OCI-LY1 (cell line): ENCODE measurements around the gene SLC35F4.

Experiments
- H2AFZ ChIP-seq: fragments of 200-600 bp; sonication (generic), shearing (Covaris generic); 2 replicates; pipeline ENCODE4 v1.6.0; 2014; ENCODE audit warnings: antibody characterized with exemption, mild to moderate bottlenecking, low read length
- H3F3A ChIP-seq: fragments of 200-600 bp; sonication (generic), shearing (Covaris generic); 2 replicates; pipeline ENCODE4 v1.6.0; 2014; ENCODE audit warnings: mild to moderate bottlenecking, antibody characterized with exemption, low read length, moderate library complexity; ENCODE audit not compliant: insufficient read depth
- H3K27ac ChIP-seq: fragments of 200-600 bp; sonication (generic); 2 replicates; pipeline ENCODE4 v1.5.1; 2014; ENCODE audit warnings: low read length, mixed run types, mild to moderate bottlenecking, low read depth; ENCODE audit not compliant: poor library complexity, severe bottlenecking
- H3K27me3 ChIP-seq: fragments of 200-600 bp; sonication (generic); 2 replicates; pipeline ENCODE4 v1.6.0; 2014; ENCODE audit warnings: antibody characterized with exemption, mild to moderate bottlenecking, low read length, moderate library complexity; ENCODE audit not compliant: insufficient read depth
- H3K36me3 ChIP-seq: fragments of 200-600 bp; sonication (generic); 2 replicates; pipeline ENCODE4 v1.6.1; 2014; ENCODE audit warnings: mild to moderate bottlenecking, antibody characterized with exemption, low read length, moderate library complexity, mixed read lengths; ENCODE audit not compliant: insufficient read depth
- H3K4me1 ChIP-seq: fragments of 200-600 bp; sonication (generic); 2 replicates; pipeline ENCODE4 v1.5.1; 2014; ENCODE audit warnings: mild to moderate bottlenecking, low read length, moderate library complexity; ENCODE audit not compliant: insufficient read depth, severe bottlenecking
- H3K4me2 ChIP-seq: fragments of 200-600 bp; sonication (generic), shearing (Covaris generic); 2 replicates; pipeline ENCODE4 v1.6.1; 2014; ENCODE audit warnings: low read length
- H3K4me3 ChIP-seq: fragments of 200-600 bp; sonication (generic); 2 replicates; pipeline ENCODE4 v1.5.1; 2014; ENCODE audit warnings: low read length, low read depth, mild to moderate bottlenecking, mixed read lengths; ENCODE audit not compliant: poor library complexity, severe bottlenecking
- H3K79me2 ChIP-seq: fragments of 200-600 bp; shearing (Covaris generic); 2 replicates; pipeline ENCODE4 v1.6.1; 2016; ENCODE audit warnings: mixed run types, low read length, mixed read lengths; ENCODE audit not compliant: insufficient read depth
- H3K9ac ChIP-seq: fragments of 200-600 bp; sonication (generic), shearing (Covaris generic); 2 replicates; pipeline ENCODE4 v1.6.1; 2014; ENCODE audit warnings: mild to moderate bottlenecking, low read length, mixed read lengths
- H3K9me2 ChIP-seq: fragments of 200-600 bp; sonication (generic), shearing (Covaris generic); 2 replicates; pipeline ENCODE4 v1.6.1; 2014; ENCODE audit warnings: low read depth, mild to moderate bottlenecking, low read length, mixed read lengths
- H3K9me3 ChIP-seq: fragments of 200-600 bp; shearing (Covaris generic); 2 replicates; pipeline ENCODE4 v1.6.1; 2014; ENCODE audit warnings: low read length, mixed read lengths
- H4K20me1 ChIP-seq: fragments of 200-600 bp; sonication (generic), shearing (Covaris generic); 2 replicates; pipeline ENCODE4 v1.6.0; 2016; ENCODE audit warnings: mild to moderate bottlenecking, low read length; ENCODE audit not compliant: insufficient read depth
- CTCF ChIP-seq: fragments of 200-600 bp; sonication (generic), shearing (Covaris generic); IDR thresholded peaks from 2 replicates; pipeline ENCODE4 v1.5.1; 2017; ENCODE audit warnings: mild to moderate bottlenecking, antibody characterized with exemption, low read length, moderate library complexity, mixed read lengths
- EZH2 ChIP-seq: fragments of 200-600 bp; sonication (generic), shearing (Covaris generic); IDR thresholded peaks from 2 replicates; pipeline ENCODE4 v1.8.0; 2017; ENCODE audit warnings: borderline replicate concordance, mixed run types, mild to moderate bottlenecking, antibody characterized with exemption, low read length, moderate library complexity, mixed read lengths

The SLC35F4 gene

GRCh38 chr14:57847706-57848105 is 18.2 kb downstream of the SLC35F4 start:
- Histone ChIP-seq H3F3A (no peaks in the 10 kb centered on the region), H3K4me3 (no peak overlapping the region), H3K4me1 (no peaks in the 10 kb centered on the region), H3K79me2 (no peaks in the 10 kb centered on the region), H3K9me2 (no peaks in the 10 kb centered on the region), H3K4me2 (no peak overlapping the region), H3K36me3 (no peaks in the 10 kb centered on the region), H3K9me3 (no peaks in the 10 kb centered on the region), H2AFZ (no peak overlapping the region), H3K9ac (no peak overlapping the region), H4K20me1 (no peaks in the 10 kb centered on the region), H3K27ac (no peak overlapping the region), H3K27me3 (no peaks in the 10 kb centered on the region)
- TF ChIP-seq CTCF (no peak), EZH2 (no peak)

GRCh38 chr14:57847096-57847495 is 18.8 kb downstream of the SLC35F4 start:
- Histone ChIP-seq H3K4me1 (no peaks in the 10 kb centered on the region), H3K4me3 (no peak overlapping the region), H4K20me1 (no peaks in the 10 kb centered on the region), H3K9me3 (no peaks in the 10 kb centered on the region), H3K36me3 (no peaks in the 10 kb centered on the region), H3K9ac (no peak overlapping the region), H2AFZ (no peak overlapping the region), H3K4me2 (no peak overlapping the region), H3F3A (no peaks in the 10 kb centered on the region), H3K27me3 (no peaks in the 10 kb centered on the region), H3K79me2 (no peaks in the 10 kb centered on the region), H3K27ac (no peak overlapping the region), H3K9me2 (no peaks in the 10 kb centered on the region)
- no peak for TF ChIP-seq EZH2
- no peak for TF ChIP-seq CTCF

- no peak for TF ChIP-seq EZH2
- no peak for TF ChIP-seq CTCF
- H3K27me3 ChIP-seq, result no peaks in the 10 kb centered on the region
- H3K9me3 ChIP-seq, result no peaks in the 10 kb centered on the region
- no peaks in the 10 kb centered on the region for H3K9me2 ChIP-seq
- H3K4me1 ChIP-seq, result no peaks in the 10 kb centered on the region
- no peak overlapping the region for H3K9ac ChIP-seq
- H3K4me2 ChIP-seq, result no peak overlapping the region
- no peaks in the 10 kb centered on the region for H4K20me1 ChIP-seq
- no peak overlapping the region for H3K4me3 ChIP-seq
- no peaks in the 10 kb centered on the region for H3K36me3 ChIP-seq
- H3K79me2 ChIP-seq, result no peaks in the 10 kb centered on the region
- no peak overlapping the region for H2AFZ ChIP-seq
- H3K27ac ChIP-seq, result no peak overlapping the region
- no peaks in the 10 kb centered on the region for H3F3A ChIP-seq
These were observed 19.3 kb downstream of the SLC35F4 start for GRCh38 chr14:57846596-57846995.
